Left renal pelvis (tissue), 4 donors: ENCODE results near the gene SMIM5. TPM values are rescaled to one million over a fixed set of nuclear protein-coding genes. Genes with fewer than 3 reads are reported as not detected.
A peak's percentile ranks its signal among the peaks of the same experiment; 100 is the strongest.

Experiments
- DNase-seq, 4 donors: peaks; one replicate each; pipeline ENCODE4 v3.0.0-alpha.2; 2013; ENCODE audit warnings: low read depth in 4 of 4, low spot score in 3 of 4
- polyA plus RNA-seq, 4 donors: library from polyadenylated mRNA; unstranded; fragments of 120-200 nt; gene quantifications; one replicate each; pipeline ENCODE4 v1.2.1, GENCODE V29; 2013; ENCODE audit not compliant: insufficient read length in 4 of 4

The SMIM5 gene
- polyA plus RNA-seq, 4 donors = 1.7 to 10.3 (median 6.4) TPM

- DNase-seq = no peak
These were observed 5.7 kb downstream of the SMIM5 start for GRCh38 chr17:75638893-75639292.

- DNase-seq = no peak
These were observed 6.1 kb downstream of the SMIM5 start for GRCh38 chr17:75639327-75639726.

- DNase-seq = peak in 1 of 4 donors; percentile 66
These were observed 6.7 kb downstream of the SMIM5 start for GRCh38 chr17:75639771-75640555.

DNA sequence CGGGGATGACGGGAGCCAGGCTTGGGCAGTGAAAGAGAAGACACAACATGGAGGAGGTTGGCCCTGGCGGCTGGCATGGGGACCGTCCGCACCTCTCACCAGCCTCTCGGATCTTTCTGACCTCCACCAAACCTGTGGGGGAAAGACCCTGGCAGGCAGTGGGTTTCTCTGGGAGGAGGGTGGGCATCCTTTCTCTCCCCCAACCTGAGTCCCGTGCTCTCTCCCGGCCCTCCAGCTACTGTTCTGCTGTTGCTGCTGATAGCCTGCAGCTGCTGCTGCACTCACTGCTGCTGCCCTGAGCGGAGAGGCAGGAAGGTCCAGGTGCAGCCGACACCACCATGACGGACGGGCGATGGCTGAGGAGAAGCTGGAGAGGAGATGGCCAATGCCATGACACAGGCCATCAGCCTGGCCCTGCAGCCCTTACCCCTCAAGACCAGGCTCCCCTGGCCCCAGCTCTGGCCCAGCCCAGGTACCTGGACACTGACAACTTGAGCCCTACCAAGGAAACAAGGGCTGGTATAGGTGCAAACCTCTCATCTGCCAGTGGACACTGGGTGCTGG, 7.4 kb downstream of the SMIM5 start:
- no peak for DNase-seq

- no peak for DNase-seq
These were observed 8.1 kb downstream of the SMIM5 start for GRCh38 chr17:75641343-75641742.

- DNase-seq = no peak
These were observed 9.0 kb downstream of the SMIM5 start for GRCh38 chr17:75642182-75642783.

- no peak for DNase-seq
These were observed 9.8 kb downstream of the SMIM5 start for GRCh38 chr17:75642784-75643642.

- no peak for DNase-seq
These were observed 10.4 kb downstream of the SMIM5 start for GRCh38 chr17:75643643-75644017.

- DNase-seq = no peak
These were observed 12.3 kb downstream of the SMIM5 start for GRCh38 chr17:75645501-75645888.

DNA sequence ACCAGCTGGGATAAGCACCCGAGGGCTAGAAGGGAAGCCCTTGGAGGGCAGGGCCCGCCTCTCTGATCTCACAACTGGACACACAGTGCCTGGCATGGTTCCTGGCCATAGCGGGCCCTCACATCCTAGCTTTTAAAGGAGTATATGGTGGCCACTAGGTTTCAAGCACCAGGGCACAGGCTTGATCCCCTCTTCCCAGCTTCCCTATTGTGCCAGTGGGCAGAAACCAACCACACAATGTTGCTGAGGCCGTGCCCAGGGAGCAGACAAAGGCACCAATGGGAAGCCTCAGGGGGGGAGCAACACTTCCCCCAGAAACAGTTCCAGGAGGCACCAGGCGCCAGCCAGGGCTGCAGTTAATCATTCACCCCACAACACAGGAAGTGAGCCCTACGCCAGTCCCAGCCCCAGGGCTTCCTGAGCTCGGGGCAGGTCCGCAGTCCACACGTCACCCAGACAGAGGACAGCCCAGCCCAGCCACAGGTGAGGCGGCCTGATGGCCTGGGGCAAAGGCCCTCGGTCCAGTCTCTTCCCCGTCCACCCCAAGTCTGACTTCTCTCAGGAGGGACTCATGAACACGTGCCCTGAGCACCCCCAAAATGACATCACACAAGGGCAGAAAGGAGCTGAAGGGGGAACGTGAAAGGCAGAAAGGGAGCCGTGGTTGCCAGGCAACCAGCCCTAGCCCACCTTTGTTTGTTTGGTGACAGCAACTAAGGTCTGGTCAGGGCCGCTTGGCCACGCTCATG, 12.8 kb downstream of the SMIM5 start:
- DNase-seq = peak in 1 of 4 donors; percentile 76

GRCh38 chr17:75646638-75646992, 13.4 kb downstream of the SMIM5 start:
- no peak for DNase-seq

GRCh38 chr17:75647061-75647460, 13.8 kb downstream of the SMIM5 start:
- no peak for DNase-seq

DNA sequence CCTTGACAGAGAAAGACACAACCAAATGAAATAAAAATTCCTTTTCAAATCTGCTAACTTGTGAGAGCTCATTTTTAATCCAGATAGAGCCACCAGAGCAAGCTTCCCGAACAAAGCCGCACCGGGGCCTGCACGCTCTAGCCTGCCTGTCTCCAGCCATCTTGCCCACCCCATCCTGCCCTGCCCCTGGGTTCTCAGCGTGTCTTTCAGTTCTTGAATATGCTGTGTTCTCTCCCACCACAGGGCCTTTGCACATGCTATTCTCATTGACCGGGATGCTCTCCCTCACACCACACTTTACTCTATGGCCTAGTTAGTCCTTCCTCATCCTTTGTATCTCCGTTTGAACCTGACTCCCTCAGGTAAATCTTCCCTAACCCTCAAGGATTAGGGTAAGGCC, 14.7 kb downstream of the SMIM5 start:
- DNase-seq = no peak

- no peak for DNase-seq
These were observed 16.5 kb downstream of the SMIM5 start for GRCh38 chr17:75649687-75650086.

DNA sequence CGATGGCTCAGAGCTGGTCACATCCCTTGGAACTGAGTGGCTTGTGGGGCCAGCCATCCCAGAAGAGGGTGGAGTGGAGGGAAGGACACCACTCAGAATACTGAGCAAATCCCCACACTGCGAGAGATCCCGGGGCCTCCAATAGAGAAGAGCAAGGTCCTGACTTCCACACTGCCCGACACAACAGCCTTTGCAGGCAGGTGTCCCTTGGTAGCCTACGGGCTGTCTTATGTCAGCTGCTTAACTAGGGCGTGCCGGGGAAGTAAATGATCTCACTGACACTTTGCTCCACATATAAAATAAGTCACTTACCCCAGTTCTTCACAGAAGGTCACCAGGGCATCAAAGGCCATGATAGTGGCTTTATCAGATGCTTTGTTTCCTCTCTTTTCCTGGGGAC, 17.6 kb downstream of the SMIM5 start:
- no peak for DNase-seq

- DNase-seq = no peak
These were observed 19.1 kb downstream of the SMIM5 start for GRCh38 chr17:75652341-75652740.

- DNase-seq = no peak
These were observed 19.8 kb downstream of the SMIM5 start for GRCh38 chr17:75652934-75653549.

GRCh38 chr17:75654176-75654575, 20.9 kb downstream of the SMIM5 start:
- no peak for DNase-seq

- no peak for DNase-seq
These were observed 25.0 kb downstream of the SMIM5 start for GRCh38 chr17:75658237-75658636.

DNA sequence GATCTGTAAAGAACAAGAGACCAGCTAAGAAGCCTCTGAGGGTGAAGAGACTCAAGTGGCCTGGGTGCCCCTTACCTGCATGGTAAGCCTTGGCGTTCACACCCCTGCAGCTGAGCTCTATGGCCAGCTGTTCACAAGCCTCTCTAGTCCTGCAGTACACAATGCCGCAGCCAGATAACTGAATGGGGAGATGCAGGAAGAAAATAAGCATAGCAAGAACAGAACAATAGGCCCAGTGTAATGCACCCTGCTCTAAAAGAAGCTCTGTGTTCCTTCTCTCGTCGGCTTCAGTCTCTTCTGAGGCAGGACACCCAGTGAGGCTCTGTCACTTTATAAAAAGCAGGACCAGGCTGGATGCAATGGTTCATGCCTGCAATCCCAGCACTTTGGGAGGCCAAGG, 28.3 kb downstream of the SMIM5 start:
- DNase-seq = no peak
